Heart right ventricle (tissue), 16 donors: ENCODE data around the gene POLRMT. TPM values are rescaled to one million over a fixed set of nuclear protein-coding genes. Genes with fewer than 3 reads are reported as not detected.

ENCODE experiments used
- ATAC-seq, 8 donors: fragments of 200-7000 bp; cut with Tn5 transposase; one replicate each; pipeline ENCODE4 v1.9.1; 2020; ENCODE audit warnings: mild to moderate bottlenecking in 8 of 8, moderate library complexity in 8 of 8, moderate number of reproducible peaks in 1 of 8
- DNase-seq, 2 donors: peaks; one replicate each; pipeline ENCODE4 v3.0.0-alpha.2; 2020
- H3K27ac ChIP-seq, 10 donors: fragments of 200-600 bp; sonication (generic) in 2 of 10; one replicate each; pipeline versions ENCODE4 v1.5.0 to v1.8.0; 2020 to 2022; ENCODE audit warnings: mild to moderate bottlenecking in 3 of 10
- H3K27me3 ChIP-seq, 7 donors: fragments of 200-600 bp; one replicate each; pipeline ENCODE4 v1.8.0; 2021 to 2022; ENCODE audit warnings: mild to moderate bottlenecking in 2 of 7
- H3K36me3 ChIP-seq, 9 donors: fragments of 200-600 bp; sonication (generic) in 1 of 9; one replicate each; pipeline versions ENCODE4 v1.5.0 to v1.8.0; 2020 to 2022; ENCODE audit warnings: mild to moderate bottlenecking in 2 of 9
- H3K4me1 ChIP-seq, 9 donors: fragments of 200-600 bp; sonication (generic) in 1 of 9; one replicate each; pipeline versions ENCODE4 v1.5.0 to v1.8.0; 2020 to 2022; ENCODE audit warnings: mild to moderate bottlenecking in 4 of 9
- H3K4me3 ChIP-seq, 10 donors: fragments of 200-600 bp; sonication (generic) in 2 of 10; one replicate each; pipeline versions ENCODE4 v1.5.0 to v1.8.0; 2020 to 2022; ENCODE audit warnings: mild to moderate bottlenecking in 7 of 10, moderate library complexity in 2 of 10
- H3K9me3 ChIP-seq, 11 donors: fragments of 200-600 bp in 10 of 11; sonication (generic) in 2 of 11; one replicate each; pipeline versions ENCODE4 v1.5.0 to v1.8.0; 2013 to 2022; ENCODE audit warnings: mild to moderate bottlenecking in 2 of 11, control low read depth in 1 of 11, moderate library complexity in 1 of 11
- CTCF ChIP-seq, 9 donors: fragments of 200-600 bp; sonication (generic) in 2 of 9; IDR thresholded peaks; one replicate each; pipeline versions ENCODE4 v1.5.0 to v1.8.0; 2021 to 2022; ENCODE audit warnings: antibody characterized with exemption in 9 of 9, mild to moderate bottlenecking in 5 of 9, moderate library complexity in 1 of 9
- WGBS, 2 donors: extraction: QIAGEN DNeasy Blood & Tissue Kit; methylation state at CpG; one replicate each; pipeline ENCODE4 v1.1.7; 2013; ENCODE audit warnings: inconsistent platforms in 1 of 2; 5-methylcytosine and 5-hydroxymethylcytosine counted together
- intact Hi-C, 10 donors: fragments of 100-400 bp; cut with DNase I; formaldehyde crosslinking; loops; one replicate each; pipeline versions ENCODE4 v1.11.1 to v1.14.2; 2022
- polyA plus RNA-seq, 2 donors: library from polyadenylated mRNA; stranded (reverse); fragments of 200-250 nt; gene quantifications; one replicate each; pipeline ENCODE4 v1.2.3, GENCODE V29; 2013
- total RNA-seq, 10 donors: library from RNA; stranded (reverse); fragmentation: NEBNext Ultra II Directional in 3 of 10; extraction: Animal tissue kit (Norgen Biotek cat#: 25700) in 3 of 10; gene quantifications; one replicate each; pipeline versions ENCODE4 v1.2.1 to v1.2.4, GENCODE V29; 2021 to 2023
- donor health status: Arrhythmogenic right ventricular cardiomyopathy.
- donor health status: ischemic (EF 13 %, LVEDD 7.1; RV severe dilation, severe dysfunction).
- donor health status: healthy with polysubstance abuse.
- donor health status: DM: no; HTN: yes; CAD: no.
- donor health status: DM: no; HTN: no; CAD: no.
- donor health status: ischemic (EF 25% LVEDD 6.9; RV normal size, moderate dysfunction).
- donor health status: ischemic (EF 25% LVEDD 5.7; RV mildly dilated, moderate dysfunction).
- donor health status: healthy.
- donor health status: DM: yes; HTN: yes; CAD: no.
- donor health status: Ischemic cardiomyopathy.
- donor health status: ischemic (EF 35%, LVEDD 5.7; RV mildly dilated, moderate dysfunction).
- donor health status: nonischemic (EF 11% LVEDD 7.7; RV severe dilation, severe dysfunction).
- donor health status: DM: yes; HTN: yes; CAD: no.
- donor health status: PGD.
- donor health status: ischemic (EF 29% LVEDD 5.4; RV normal size, mild dysfunction).
- donor health status: nonischemic (EF 23%, LVEDD 6.1; RV moderate dilation, normal function).

Gene POLRMT
- total and polyA plus RNA-seq, 12 donors = 37.2 to 159 (median 45.3) TPM

- WGBS, 2 donors = 94 to 95% methylated on average over 27 of the region's 27 CpGs
- Histone ChIP-seq H3K4me1 (peaks cover 0 to 3% (median 0%) of the 10 kb centered on the region in 9 donors), H3K4me3 (no peak overlapping the region), H3K27ac (no peak overlapping the region), H3K9me3 (no peaks in the 10 kb centered on the region), H3K27me3 (peaks cover 0 to 8% (median 0%) of the 10 kb centered on the region in 7 donors), H3K36me3 (peaks cover 0 to 66% (median 52%) of the 10 kb centered on the region in 9 donors)
- intact Hi-C loops = no loop called here
- no peak for TF ChIP-seq CTCF (IDR thresholded peaks at IDR 0.05)
- ATAC-seq (peak in 1 of 8 donors; percentile 3), DNase-seq (no peak)
These were observed 14.6 kb downstream of the POLRMT start for GRCh38 chr19:618674-619285.

GRCh38 chr19:618247-618619 lies 15.1 kb downstream of the POLRMT start:
- H3K4me1 ChIP-seq = peaks cover 0 to 3% (median 0%) of the 10 kb centered on the region in 9 donors
- DNase-seq = no peak
- TF ChIP-seq CTCF (IDR thresholded peaks at IDR 0.05) = no peak
- intact Hi-C loops = no loop called here
- 92 to 94% methylated on average over 19 of the region's 19 CpGs for WGBS, 2 donors
- no peaks in the 10 kb centered on the region for H3K9me3 ChIP-seq
- H3K27ac ChIP-seq = no peak overlapping the region
- no peak overlapping the region for H3K4me3 ChIP-seq
- no peak for ATAC-seq
- peaks cover 0 to 61% (median 47%) of the 10 kb centered on the region in 9 donors for H3K36me3 ChIP-seq
- peaks cover 0 to 8% (median 0%) of the 10 kb centered on the region in 7 donors for H3K27me3 ChIP-seq

- H3K27ac ChIP-seq = no peak overlapping the region
- DNase-seq (no peak), ATAC-seq (peak in 1 of 8 donors; percentile 8)
- intact Hi-C loops = no loop called here
- H3K4me1 ChIP-seq = peaks cover 0 to 3% (median 0%) of the 10 kb centered on the region in 9 donors
- peaks cover 0 to 8% (median 0%) of the 10 kb centered on the region in 7 donors for H3K27me3 ChIP-seq
- TF ChIP-seq CTCF (IDR thresholded peaks at IDR 0.05) = no peak
- no peak overlapping the region for H3K4me3 ChIP-seq
- no peaks in the 10 kb centered on the region for H3K9me3 ChIP-seq
- WGBS, 2 donors = 89 to 91% methylated on average over 29 of the region's 29 CpGs
- peaks cover 0 to 55% (median 42%) of the 10 kb centered on the region in 9 donors for H3K36me3 ChIP-seq
These were observed 15.6 kb downstream of the POLRMT start for GRCh38 chr19:617551-618246.

- ATAC-seq (no peak), DNase-seq (no peak)
- H3K36me3 ChIP-seq = peaks cover 0 to 48% (median 34%) of the 10 kb centered on the region in 9 donors
- no peaks in the 10 kb centered on the region for H3K9me3 ChIP-seq
- WGBS, 2 donors = 90 to 92% methylated on average over 48 to 58 of the region's 58 CpGs
- no peak overlapping the region for H3K4me3 ChIP-seq
- H3K27ac ChIP-seq = no peak overlapping the region
- intact Hi-C loops = no loop called here
- H3K4me1 ChIP-seq = peaks cover 0 to 3% (median 0%) of the 10 kb centered on the region in 9 donors
- H3K27me3 ChIP-seq = peaks cover 0 to 8% (median 0%) of the 10 kb centered on the region in 7 donors
- no peak for TF ChIP-seq CTCF (IDR thresholded peaks at IDR 0.05)
These were observed 16.4 kb downstream of the POLRMT start for GRCh38 chr19:616747-617526.
